GM23338 (cell line): ENCODE measurements around the gene SPACA4. TPM values are rescaled to one million over a fixed set of nuclear protein-coding genes. Genes with fewer than 3 reads are reported as not detected.

Experiments
- ATAC-seq: fragments of 200-7000 bp; cut with Tn5 transposase; 3 replicates; pipeline ENCODE4 v1.9.1; 2020
- DNase-seq: peaks from one replicate; pipeline ENCODE4 v3.0.0-alpha.2; 2015; ENCODE audit warnings: low spot score
- H2AFZ ChIP-seq: fragments of 200-600 bp; sonication (generic); 2 replicates; pipeline ENCODE4 v1.8.0; 2016; ENCODE audit warnings: antibody characterized with exemption, mild to moderate bottlenecking, moderate library complexity
- H3F3A ChIP-seq: fragments of 200-600 bp; sonication (generic); replicated peaks from 2 replicates; pipeline ENCODE4 v1.8.0; 2017; ENCODE audit warnings: antibody characterized with exemption, mixed run types, low read depth
- H3K27ac ChIP-seq: fragments of 200-600 bp; sonication (generic); 2 replicates; pipeline ENCODE4 v1.6.1; 2016; ENCODE audit warnings: low read depth
- H3K27me3 ChIP-seq: fragments of 200-600 bp; sonication (generic); 2 replicates; pipeline ENCODE4 v1.8.0; 2016; ENCODE audit warnings: mild to moderate bottlenecking, mixed run types, moderate library complexity; ENCODE audit not compliant: insufficient read depth
- H3K36me3 ChIP-seq: fragments of 200-600 bp; sonication (generic); 2 replicates; pipeline ENCODE4 v1.8.0; 2016; ENCODE audit warnings: mild to moderate bottlenecking; ENCODE audit not compliant: insufficient read depth
- H3K4me1 ChIP-seq: fragments of 200-600 bp; sonication (generic); 2 replicates; pipeline ENCODE4 v1.8.0; 2016; ENCODE audit warnings: mild to moderate bottlenecking, moderate library complexity; ENCODE audit not compliant: insufficient read depth
- H3K4me2 ChIP-seq: fragments of 200-600 bp; sonication (generic); 2 replicates; pipeline ENCODE4 v1.7.1; 2017; ENCODE audit warnings: mixed run types
- H3K4me3 ChIP-seq: fragments of 200-600 bp; sonication (generic); 2 replicates; pipeline ENCODE4 v1.6.1; 2016; ENCODE audit warnings: mixed run types
- H3K79me2 ChIP-seq: fragments of 200-600 bp; sonication (generic); replicated peaks from 2 replicates; pipeline ENCODE4 v1.8.0; 2017; ENCODE audit warnings: mild to moderate bottlenecking; ENCODE audit not compliant: insufficient read depth
- H3K9me2 ChIP-seq: fragments of 200-600 bp; sonication (generic); 2 replicates; pipeline ENCODE4 v1.8.0; 2017; ENCODE audit not compliant: insufficient read depth
- H4K20me1 ChIP-seq: fragments of 200-600 bp; sonication (generic); replicated peaks from 2 replicates; pipeline ENCODE4 v1.8.0; 2017; ENCODE audit warnings: mild to moderate bottlenecking; ENCODE audit not compliant: insufficient read depth
- H3K27ac Mint-ChIP-seq: 2 replicates; pipeline ENCODE4 v1.8.0; 2020; ENCODE audit warnings: inconsistent platforms, mild to moderate bottlenecking, moderate library complexity, mixed read lengths
- H3K27me3 Mint-ChIP-seq: 3 replicates; pipeline ENCODE4 v1.8.0; 2022; ENCODE audit warnings: low read depth, mild to moderate bottlenecking, moderate library complexity, mixed read lengths, inconsistent platforms; ENCODE audit not compliant: insufficient read depth, poor library complexity
- H3K36me3 Mint-ChIP-seq: 3 replicates; pipeline ENCODE4 v1.8.0; 2021; ENCODE audit warnings: low read depth, mild to moderate bottlenecking, inconsistent platforms, moderate library complexity, mixed read lengths
- H3K4me1 Mint-ChIP-seq: 3 replicates; pipeline ENCODE4 v1.8.0; 2020; ENCODE audit warnings: mild to moderate bottlenecking, inconsistent platforms, mixed read lengths
- H3K4me3 Mint-ChIP-seq: 3 replicates; pipeline ENCODE4 v1.8.0; 2021; ENCODE audit warnings: moderate library complexity, mild to moderate bottlenecking, inconsistent platforms, mixed read lengths
- H3K9me3 Mint-ChIP-seq: 3 replicates; pipeline ENCODE4 v1.8.0; 2020; ENCODE audit warnings: moderate library complexity, mild to moderate bottlenecking, inconsistent platforms, mixed read lengths
- EZH2 ChIP-seq: fragments of 200-600 bp; sonication (generic); IDR thresholded peaks from one replicate; pipeline ENCODE4 v1.8.0; 2017; ENCODE audit warnings: antibody characterized with exemption, mild to moderate bottlenecking, low read depth; ENCODE audit not compliant: unreplicated experiment
- NANOG ChIP-seq: IDR thresholded peaks from 2 replicates; pipeline ENCODE4 v1.6.1; 2016; ENCODE audit warnings: antibody characterized with exemption, borderline replicate concordance
- ZNF331 ChIP-seq: fragments of 250-450 bp; sonication (Bioruptor Pico); IDR thresholded peaks from 2 replicates; pipeline ENCODE4 v1.5.0; 2020; ENCODE audit warnings: low read depth, mild to moderate bottlenecking, moderate library complexity
- polyA plus RNA-seq: library from polyadenylated mRNA; unstranded; fragments of >200 nt; fragmentation: Nextera tagmentation; extraction: Ambion mirVana; gene quantifications from 2 replicates; pipeline ENCODE4 v1.2.1, GENCODE V29; 2016
- total RNA-seq: library from RNA; depleted of rRNA; stranded (reverse); fragments of >200 nt; shearing (Covaris generic); gene quantifications from 2 replicates; pipeline ENCODE4 v1.2.3, GENCODE V29; 2014
- TF ChIP-seq, protein P1 (sequence below): IDR thresholded peaks from 2 replicates; pipeline ENCODE4 v1.6.1; 2016; ENCODE audit warnings: antibody characterized with exemption
- TF ChIP-seq, protein P2 (sequence below), 2 experiments: fragments of 200-600 bp in 1 of 2; sonication (generic) in 1 of 2; conservative IDR thresholded peaks; 2 replicates each; pipeline versions ENCODE4 v1.5.1 to v1.6.1; 2016 to 2017; ENCODE audit warnings: antibody characterized with exemption in 2 of 2, low read depth in 2 of 2, mild to moderate bottlenecking in 2 of 2, moderate library complexity in 1 of 2

The SPACA4 gene
- total and polyA plus RNA-seq, 2 experiments from 2014 or later = not detected

DNA sequence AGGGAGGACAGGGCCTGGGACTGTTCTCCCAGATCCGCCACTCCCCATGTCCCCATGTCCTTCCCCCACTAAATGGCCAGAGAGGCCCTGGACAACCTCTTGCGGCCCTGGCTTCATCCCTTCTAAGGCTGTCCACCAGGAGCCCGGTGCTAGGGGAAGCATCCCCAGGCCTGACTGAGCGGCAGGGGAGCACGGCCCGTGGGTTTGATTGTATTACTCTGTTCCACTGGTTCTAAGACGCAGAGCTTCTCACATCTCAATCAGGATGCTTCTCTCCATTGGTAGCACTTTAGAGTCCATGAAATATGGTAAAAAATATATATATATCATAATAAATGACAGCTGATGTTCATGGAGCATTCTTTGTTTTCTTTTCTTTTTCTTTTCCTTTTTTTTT is 815 bp downstream of the SPACA4 start (continued):
- no peak for TF ChIP-seq EZH2
- TF ChIP-seq, protein P1, sequence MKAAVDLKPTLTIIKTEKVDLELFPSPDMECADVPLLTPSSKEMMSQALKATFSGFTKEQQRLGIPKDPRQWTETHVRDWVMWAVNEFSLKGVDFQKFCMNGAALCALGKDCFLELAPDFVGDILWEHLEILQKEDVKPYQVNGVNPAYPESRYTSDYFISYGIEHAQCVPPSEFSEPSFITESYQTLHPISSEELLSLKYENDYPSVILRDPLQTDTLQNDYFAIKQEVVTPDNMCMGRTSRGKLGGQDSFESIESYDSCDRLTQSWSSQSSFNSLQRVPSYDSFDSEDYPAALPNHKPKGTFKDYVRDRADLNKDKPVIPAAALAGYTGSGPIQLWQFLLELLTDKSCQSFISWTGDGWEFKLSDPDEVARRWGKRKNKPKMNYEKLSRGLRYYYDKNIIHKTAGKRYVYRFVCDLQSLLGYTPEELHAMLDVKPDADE = no peak

DNA sequence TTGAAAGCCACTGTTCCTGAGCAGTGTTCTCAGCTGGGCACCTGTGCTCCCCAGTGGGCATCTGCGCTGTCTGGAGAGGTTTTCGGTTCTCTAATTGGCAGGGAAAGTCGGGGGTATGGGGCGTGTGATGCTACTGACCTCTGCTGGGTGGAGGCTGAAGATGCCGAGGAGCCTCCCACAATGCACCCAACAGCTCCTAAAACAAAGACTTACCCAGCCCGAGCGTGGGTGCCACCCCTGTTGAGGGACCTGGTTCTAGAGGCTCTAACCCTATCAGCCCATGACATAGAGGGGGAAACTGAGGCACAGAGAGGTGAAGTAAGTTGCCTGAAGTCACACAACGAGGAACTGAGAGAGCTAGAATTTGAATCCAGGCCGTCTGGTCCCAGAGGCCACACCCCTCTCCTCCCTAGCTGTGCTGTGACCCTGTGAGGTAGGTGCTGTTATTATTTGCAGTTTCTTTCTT is 2.3 kb downstream of the SPACA4 start:
- Histone ChIP-seq H3K36me3 (no peaks in the 10 kb centered on the region), H3K27me3 (no peaks in the 10 kb centered on the region), H3K4me3 (no peak overlapping the region), H2AFZ (0 out of 2 replicates have a peak overlapping the region, but pooled peaks have one; percentile 76), H4K20me1 (no peaks in the 10 kb centered on the region), H3K4me2 (no peak overlapping the region), H3K79me2 (no peaks in the 10 kb centered on the region), H3K4me1 (peaks cover 4% of the 10 kb centered on the region; the same call in 1 of the 2 replicates), H3K27ac (no peak overlapping the region), H3F3A (peaks cover 5% of the 10 kb centered on the region; the same call in 1 of the 2 replicates), H3K9me2 (no peaks in the 10 kb centered on the region)
- Mint-ChIP-seq H3K27ac (peak overlapping the region; percentile 84; the same call in 1 of the 2 replicates), H3K9me3 (no peaks in the 10 kb centered on the region; the same call in 2 of the 3 replicates), H3K4me1 (peaks cover 7% of the 10 kb centered on the region), H3K4me3 (peak overlapping the region; percentile 23; the same call in 1 of the 3 replicates), H3K36me3 (peaks cover 8% of the 10 kb centered on the region), H3K27me3 (peaks cover 17% of the 10 kb centered on the region)
- ATAC-seq (peak; percentile 79), DNase-seq (peak; percentile 82)
- TF ChIP-seq, protein P2, sequence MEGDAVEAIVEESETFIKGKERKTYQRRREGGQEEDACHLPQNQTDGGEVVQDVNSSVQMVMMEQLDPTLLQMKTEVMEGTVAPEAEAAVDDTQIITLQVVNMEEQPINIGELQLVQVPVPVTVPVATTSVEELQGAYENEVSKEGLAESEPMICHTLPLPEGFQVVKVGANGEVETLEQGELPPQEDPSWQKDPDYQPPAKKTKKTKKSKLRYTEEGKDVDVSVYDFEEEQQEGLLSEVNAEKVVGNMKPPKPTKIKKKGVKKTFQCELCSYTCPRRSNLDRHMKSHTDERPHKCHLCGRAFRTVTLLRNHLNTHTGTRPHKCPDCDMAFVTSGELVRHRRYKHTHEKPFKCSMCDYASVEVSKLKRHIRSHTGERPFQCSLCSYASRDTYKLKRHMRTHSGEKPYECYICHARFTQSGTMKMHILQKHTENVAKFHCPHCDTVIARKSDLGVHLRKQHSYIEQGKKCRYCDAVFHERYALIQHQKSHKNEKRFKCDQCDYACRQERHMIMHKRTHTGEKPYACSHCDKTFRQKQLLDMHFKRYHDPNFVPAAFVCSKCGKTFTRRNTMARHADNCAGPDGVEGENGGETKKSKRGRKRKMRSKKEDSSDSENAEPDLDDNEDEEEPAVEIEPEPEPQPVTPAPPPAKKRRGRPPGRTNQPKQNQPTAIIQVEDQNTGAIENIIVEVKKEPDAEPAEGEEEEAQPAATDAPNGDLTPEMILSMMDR (conservative IDR thresholded peaks at IDR 0.05; ENCODE audit: low read depth in 2 of 2) = peak; percentile 64 to 89
- TF ChIP-seq ZNF331 (CRISPR knock-in tag) = no peak

DNA sequence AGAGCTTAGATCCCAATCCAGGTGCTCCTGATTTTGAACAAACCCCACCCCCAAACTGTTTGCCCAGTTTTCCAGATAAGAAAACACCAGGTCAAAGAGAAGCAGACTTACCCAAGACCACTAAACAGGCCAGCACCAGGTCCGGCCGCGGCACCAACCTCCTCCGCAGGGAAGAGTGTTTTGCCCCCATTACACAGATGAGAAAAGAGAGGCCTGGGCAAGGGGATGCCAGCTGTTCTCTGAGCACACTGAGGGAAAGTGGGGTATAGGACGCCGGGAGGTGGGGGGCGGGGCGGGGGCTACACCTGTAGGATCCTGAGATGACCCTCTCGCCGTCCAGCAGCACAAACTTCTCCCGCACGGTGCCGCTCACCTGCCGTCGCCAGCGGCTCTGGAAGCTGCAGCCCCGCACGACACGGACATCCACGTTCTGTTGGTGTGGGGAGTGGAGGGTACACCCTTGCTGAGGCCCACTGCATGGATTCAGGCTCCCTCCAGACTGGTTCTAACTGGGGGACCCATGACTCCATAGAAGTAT is 3.1 kb downstream of the SPACA4 start:
- H3K27ac Mint-ChIP-seq = no peak overlapping the region
- Histone ChIP-seq H3K4me2 (no peak overlapping the region), H3K27ac (no peak overlapping the region), H3K79me2 (no peaks in the 10 kb centered on the region), H4K20me1 (no peaks in the 10 kb centered on the region), H3F3A (peaks cover 8% of the 10 kb centered on the region; the same call in 1 of the 2 replicates), H3K36me3 (no peaks in the 10 kb centered on the region), H3K4me1 (peaks cover 10% of the 10 kb centered on the region; the same call in 1 of the 2 replicates), H2AFZ (no peak overlapping the region), H3K27me3 (no peaks in the 10 kb centered on the region), H3K4me3 (no peak overlapping the region), H3K9me2 (no peaks in the 10 kb centered on the region)
- H3K27me3 Mint-ChIP-seq = peaks cover 25% of the 10 kb centered on the region
- H3K36me3 Mint-ChIP-seq = peaks cover 12% of the 10 kb centered on the region
- DNase-seq (no peak), ATAC-seq (no peak)
- H3K4me3 Mint-ChIP-seq = no peak overlapping the region
- peaks cover 14% of the 10 kb centered on the region for H3K4me1 Mint-ChIP-seq
- no peak for TF ChIP-seq NANOG
- TF ChIP-seq, protein P1 = no peak
- H3K9me3 Mint-ChIP-seq = no peaks in the 10 kb centered on the region; the same call in 2 of the 3 replicates
